ENCODE results near the gene ITM2B. TPM values are rescaled to one million over a fixed set of nuclear protein-coding genes. Genes with fewer than 3 reads are reported as not detected.

ITM2B gene
- polyA plus RNA-seq, 1 donor (not counting 4 experiments of a cell fraction or from before 2014, with no cell fraction given) = 401 TPM

- DNase-seq (ENCODE audit: low read depth, low spot score) (no peak), FAIRE-seq (no peak)
- dilution Hi-C loops (cut with MboI; ENCODE audit: extremely low pct_ligation_motif_present, low sequenced_read_pairs) = no loop called here
- no peaks in the 10 kb centered on the region for H3K27me3 ChIP-seq (ENCODE audit: control insufficient read depth, extremely low read depth, insufficient read depth, low read length)
- TF ChIP-seq, protein P1, sequence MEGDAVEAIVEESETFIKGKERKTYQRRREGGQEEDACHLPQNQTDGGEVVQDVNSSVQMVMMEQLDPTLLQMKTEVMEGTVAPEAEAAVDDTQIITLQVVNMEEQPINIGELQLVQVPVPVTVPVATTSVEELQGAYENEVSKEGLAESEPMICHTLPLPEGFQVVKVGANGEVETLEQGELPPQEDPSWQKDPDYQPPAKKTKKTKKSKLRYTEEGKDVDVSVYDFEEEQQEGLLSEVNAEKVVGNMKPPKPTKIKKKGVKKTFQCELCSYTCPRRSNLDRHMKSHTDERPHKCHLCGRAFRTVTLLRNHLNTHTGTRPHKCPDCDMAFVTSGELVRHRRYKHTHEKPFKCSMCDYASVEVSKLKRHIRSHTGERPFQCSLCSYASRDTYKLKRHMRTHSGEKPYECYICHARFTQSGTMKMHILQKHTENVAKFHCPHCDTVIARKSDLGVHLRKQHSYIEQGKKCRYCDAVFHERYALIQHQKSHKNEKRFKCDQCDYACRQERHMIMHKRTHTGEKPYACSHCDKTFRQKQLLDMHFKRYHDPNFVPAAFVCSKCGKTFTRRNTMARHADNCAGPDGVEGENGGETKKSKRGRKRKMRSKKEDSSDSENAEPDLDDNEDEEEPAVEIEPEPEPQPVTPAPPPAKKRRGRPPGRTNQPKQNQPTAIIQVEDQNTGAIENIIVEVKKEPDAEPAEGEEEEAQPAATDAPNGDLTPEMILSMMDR (optimal IDR thresholded peaks at IDR 0.05 in 1 of 3, IDR thresholded peaks at IDR 0.05 in 1 of 3, conservative IDR thresholded peaks at IDR 0.05 in 1 of 3; ENCODE audit: extremely low read depth in 1 of 3, insufficient read depth in 2 of 3, low read length in 3 of 3) = no peak
- TF ChIP-seq EZH2 (IDR thresholded peaks at IDR 0.05; ENCODE audit: low read length) = no peak
- no peak overlapping the region for H3K9ac ChIP-seq (ENCODE audit: control insufficient read depth, extremely low read depth, insufficient read depth, low read length)
- no peaks in the 10 kb centered on the region for H4K20me1 ChIP-seq (ENCODE audit: control insufficient read depth, extremely low read depth, insufficient read depth, low read length)
- no peaks in the 10 kb centered on the region for H3K9me1 ChIP-seq (ENCODE audit: control insufficient read depth, extremely low read depth, insufficient read depth, low read length)
- no peak overlapping the region for H3K4me2 ChIP-seq (ENCODE audit: control insufficient read depth, extremely low read depth, insufficient read depth, low read depth, low read length)
- no peaks in the 10 kb centered on the region for H3K79me2 ChIP-seq (ENCODE audit: control insufficient read depth, insufficient read depth, low read length)
- H3K27ac ChIP-seq (ENCODE audit: control insufficient read depth, insufficient read depth, low read length) = no peak overlapping the region
- H3K9me3 ChIP-seq (ENCODE audit: control insufficient read depth, low read depth, low read length) = no peaks in the 10 kb centered on the region
- H3K4me1 ChIP-seq (ENCODE audit: control insufficient read depth, extremely low read depth, insufficient read depth, low read length) = peaks cover 6% of the 10 kb centered on the region
- H2AFZ ChIP-seq (ENCODE audit: control insufficient read depth, low read length) = no peak overlapping the region
- H3K36me3 ChIP-seq (ENCODE audit: control insufficient read depth in 2 of 2, extremely low read depth in 1 of 2, insufficient read depth in 2 of 2, low read length in 2 of 2) = peaks cover 8 to 15% of the 10 kb centered on the region in 2 experiments
- no peak overlapping the region for H3K4me3 ChIP-seq (ENCODE audit: control insufficient read depth in 2 of 3, extremely low read depth in 1 of 3, insufficient read depth in 2 of 3, low read depth in 1 of 3, low read length in 3 of 3)
These were observed 30.2 kb downstream of the ITM2B start for GRCh38 chr13:48263196-48263595.

GRCh38 chr13:48264058-48264457 lies 31.1 kb downstream of the ITM2B start:
- FAIRE-seq = no peak
- Histone ChIP-seq H3K79me2 (ENCODE audit: control insufficient read depth, insufficient read depth, low read length) (no peaks in the 10 kb centered on the region), H3K9ac (ENCODE audit: control insufficient read depth, extremely low read depth, insufficient read depth, low read length) (no peak overlapping the region), H3K27ac (ENCODE audit: control insufficient read depth, insufficient read depth, low read length) (no peak overlapping the region), H3K4me3 (ENCODE audit: control insufficient read depth in 2 of 3, extremely low read depth in 1 of 3, insufficient read depth in 2 of 3, low read depth in 1 of 3, low read length in 3 of 3) (no peak overlapping the region), H3K9me3 (ENCODE audit: control insufficient read depth, low read depth, low read length) (no peaks in the 10 kb centered on the region), H3K4me2 (ENCODE audit: control insufficient read depth, extremely low read depth, insufficient read depth, low read depth, low read length) (no peak overlapping the region), H3K4me1 (ENCODE audit: control insufficient read depth, extremely low read depth, insufficient read depth, low read length) (peaks cover 6% of the 10 kb centered on the region), H4K20me1 (ENCODE audit: control insufficient read depth, extremely low read depth, insufficient read depth, low read length) (no peaks in the 10 kb centered on the region), H3K36me3 (ENCODE audit: control insufficient read depth in 2 of 2, extremely low read depth in 1 of 2, insufficient read depth in 2 of 2, low read length in 2 of 2) (peaks cover 5 to 10% of the 10 kb centered on the region in 2 experiments), H3K9me1 (ENCODE audit: control insufficient read depth, extremely low read depth, insufficient read depth, low read length) (no peaks in the 10 kb centered on the region), H3K27me3 (ENCODE audit: control insufficient read depth, extremely low read depth, insufficient read depth, low read length) (no peaks in the 10 kb centered on the region), H2AFZ (ENCODE audit: control insufficient read depth, low read length) (no peak overlapping the region)
- no peak for DNase-seq (ENCODE audit: low read depth, low spot score)
- TF ChIP-seq EZH2 (IDR thresholded peaks at IDR 0.05; ENCODE audit: low read length) = no peak
- TF ChIP-seq, protein P1 (optimal IDR thresholded peaks at IDR 0.05 in 1 of 3, IDR thresholded peaks at IDR 0.05 in 1 of 3, conservative IDR thresholded peaks at IDR 0.05 in 1 of 3; ENCODE audit: extremely low read depth in 1 of 3, insufficient read depth in 2 of 3, low read length in 3 of 3) = no peak
- dilution Hi-C loops (cut with MboI; ENCODE audit: extremely low pct_ligation_motif_present, low sequenced_read_pairs) = no loop called here
